IPS-18a (cell line): ENCODE measurements around the gene CIAO1.

Source experiments
- H3K27ac ChIP-seq: one replicate; pipeline ENCODE4 v1.5.1; 2013; ENCODE audit warnings: low read length
- H3K27me3 ChIP-seq: one replicate; pipeline ENCODE4 v1.6.1; 2013; ENCODE audit warnings: mild to moderate bottlenecking, low read length; ENCODE audit not compliant: control insufficient read depth, insufficient read depth
- H3K36me3 ChIP-seq: one replicate; pipeline ENCODE4 v1.6.1; 2013; ENCODE audit warnings: low read depth, low read length; ENCODE audit not compliant: control insufficient read depth
- H3K4me1 ChIP-seq: one replicate; pipeline ENCODE4 v1.6.1; 2013; ENCODE audit warnings: low read depth, low read length; ENCODE audit not compliant: control insufficient read depth
- H3K4me3 ChIP-seq: one replicate; pipeline ENCODE4 v1.5.1; 2013; ENCODE audit warnings: low read length
- H3K9ac ChIP-seq: one replicate; pipeline ENCODE4 v1.6.1; 2013; ENCODE audit warnings: mild to moderate bottlenecking, low read length, moderate library complexity
- H3K9me3 ChIP-seq: one replicate; pipeline ENCODE4 v1.6.1; 2013; ENCODE audit warnings: low read depth, low read length; ENCODE audit not compliant: control insufficient read depth

The CIAO1 gene

DNA sequence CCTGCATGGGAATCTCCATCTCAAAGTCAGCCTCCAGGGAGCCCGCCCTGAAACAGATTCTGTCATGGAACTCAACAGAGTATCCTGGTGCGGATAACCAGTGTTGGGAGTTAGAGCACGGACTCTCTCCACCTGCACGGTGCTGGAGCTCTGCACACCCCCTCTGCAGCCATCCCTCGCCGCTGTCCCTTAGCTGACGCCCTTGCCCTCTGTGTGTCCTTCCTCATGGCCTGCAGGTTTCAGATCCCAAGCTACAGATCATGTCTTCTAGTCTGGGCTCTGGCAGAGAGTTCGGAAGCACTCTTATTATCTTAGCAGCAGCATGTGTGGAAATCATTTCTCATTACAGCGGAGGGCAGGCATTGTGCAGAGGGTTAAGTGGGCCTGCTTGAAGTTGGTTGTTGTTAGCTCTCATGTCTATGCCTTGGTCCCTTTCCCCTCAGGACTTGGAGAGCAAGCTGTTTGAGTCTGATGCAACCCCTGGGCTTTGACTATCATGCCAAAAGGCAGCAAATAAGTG, 26.2 kb upstream of the CIAO1 start:
- H3K27me3 ChIP-seq = no peaks in the 10 kb centered on the region
- H3K4me3 ChIP-seq = no peak overlapping the region
- no peaks in the 10 kb centered on the region for H3K9me3 ChIP-seq
- H3K36me3 ChIP-seq = no peaks in the 10 kb centered on the region
- no peak overlapping the region for H3K27ac ChIP-seq
- no peak overlapping the region for H3K9ac ChIP-seq
- H3K4me1 ChIP-seq = no peaks in the 10 kb centered on the region

DNA sequence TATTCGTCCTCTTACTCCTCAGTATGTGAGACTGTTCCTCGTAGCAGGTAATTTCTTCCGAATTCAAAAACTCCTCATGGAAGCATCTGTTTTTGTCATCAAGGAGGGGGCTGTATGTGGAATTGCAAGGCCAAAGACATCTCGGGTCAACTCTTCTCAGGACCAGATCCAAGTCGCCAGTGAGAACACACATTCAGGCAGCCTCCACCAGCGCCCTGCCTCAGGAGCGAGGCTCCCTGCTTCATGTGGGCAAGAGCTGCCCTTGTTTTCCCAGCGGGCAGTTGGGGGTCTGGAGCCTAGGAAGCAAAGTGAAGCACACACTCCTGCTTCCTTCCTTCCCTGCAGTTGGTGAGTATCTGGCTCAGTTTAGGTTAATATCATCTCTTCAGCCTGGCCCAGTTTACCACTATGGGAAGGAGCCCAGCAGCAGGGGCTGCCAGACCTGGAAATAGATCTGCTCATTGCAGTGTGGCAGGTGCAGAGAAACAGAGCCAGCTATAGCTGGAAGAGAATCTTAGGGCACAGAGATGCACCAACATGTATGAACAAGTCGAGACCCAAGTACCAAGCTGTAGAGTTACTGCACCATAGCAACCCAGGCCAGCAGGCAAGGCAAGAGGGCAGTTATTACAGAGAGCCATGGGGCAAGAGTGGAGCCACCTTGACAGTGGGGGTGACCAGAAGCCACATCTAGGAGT, 25.5 kb upstream of the CIAO1 start:
- Histone ChIP-seq H3K9ac (no peak overlapping the region), H3K27ac (no peak overlapping the region), H3K4me3 (no peak overlapping the region)

DNA sequence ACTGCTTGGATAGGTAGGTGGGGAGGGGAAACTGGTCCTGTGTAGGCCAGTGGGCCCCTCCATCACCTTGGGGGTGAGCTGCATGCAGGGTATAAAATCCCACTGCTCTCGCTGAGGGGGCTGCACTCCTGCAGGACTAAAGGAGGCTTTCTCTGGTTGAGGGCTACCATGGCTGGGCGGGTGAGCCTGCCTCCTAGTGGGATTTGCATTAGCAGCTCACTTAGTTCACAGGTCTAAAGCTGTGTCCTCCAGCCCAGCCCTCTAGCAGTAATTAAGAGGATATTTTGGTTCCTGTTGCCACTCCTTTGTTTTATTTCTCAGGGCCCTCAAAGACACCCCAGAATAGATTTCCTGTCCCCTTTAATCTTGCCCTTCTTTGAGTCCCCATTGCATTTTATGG, 24.8 kb upstream of the CIAO1 start:
- Histone ChIP-seq H3K9ac (no peak overlapping the region), H3K4me1 (no peaks in the 10 kb centered on the region), H3K27me3 (no peaks in the 10 kb centered on the region), H3K4me3 (no peak overlapping the region), H3K36me3 (no peaks in the 10 kb centered on the region), H3K27ac (no peak overlapping the region), H3K9me3 (no peaks in the 10 kb centered on the region)

More for the DNA sequence above, 25.5 kb upstream of the CIAO1 start:
- Histone ChIP-seq H3K9me3 (no peaks in the 10 kb centered on the region), H3K36me3 (no peaks in the 10 kb centered on the region), H3K27me3 (no peaks in the 10 kb centered on the region), H3K4me1 (no peaks in the 10 kb centered on the region)

DNA sequence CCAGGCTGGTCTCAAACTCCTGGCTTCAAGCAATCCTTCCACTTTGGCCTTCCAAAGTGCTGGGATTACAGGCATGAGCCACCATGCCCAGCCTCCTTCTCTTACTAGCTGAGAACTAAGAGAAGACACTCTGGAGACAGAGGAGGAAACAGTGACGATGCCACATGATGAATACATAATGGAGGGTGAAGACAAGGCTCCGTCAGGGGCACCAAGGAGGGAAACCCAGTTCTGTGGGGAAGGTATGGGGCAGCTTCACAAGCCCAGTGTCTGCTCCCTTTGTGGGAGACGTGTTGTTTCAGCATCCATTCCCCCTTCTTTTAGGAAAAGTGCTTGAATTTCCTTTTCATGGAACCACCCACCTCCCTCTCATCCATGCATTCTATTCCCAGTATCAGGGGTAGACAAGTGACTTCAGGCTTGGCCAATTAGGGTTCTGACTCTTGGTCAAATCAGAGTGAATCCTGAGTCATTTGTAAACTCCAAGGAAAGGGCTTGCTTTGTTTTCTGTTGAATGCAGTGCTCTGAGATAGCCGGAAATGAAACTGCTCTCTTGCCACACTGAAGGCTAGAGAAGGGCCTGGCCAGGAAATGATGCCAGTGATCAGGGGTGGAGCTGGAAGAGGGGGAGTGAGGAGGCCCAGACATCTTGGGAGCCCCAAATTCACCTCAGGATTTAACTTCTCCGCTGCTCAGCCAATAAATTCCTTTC, 24.0 kb upstream of the CIAO1 start:
- no peak overlapping the region for H3K27ac ChIP-seq
- H3K9ac ChIP-seq = no peak overlapping the region
- no peaks in the 10 kb centered on the region for H3K9me3 ChIP-seq
- H3K4me1 ChIP-seq = no peaks in the 10 kb centered on the region
- H3K4me3 ChIP-seq = no peak overlapping the region
- H3K27me3 ChIP-seq = no peaks in the 10 kb centered on the region
- no peaks in the 10 kb centered on the region for H3K36me3 ChIP-seq

DNA sequence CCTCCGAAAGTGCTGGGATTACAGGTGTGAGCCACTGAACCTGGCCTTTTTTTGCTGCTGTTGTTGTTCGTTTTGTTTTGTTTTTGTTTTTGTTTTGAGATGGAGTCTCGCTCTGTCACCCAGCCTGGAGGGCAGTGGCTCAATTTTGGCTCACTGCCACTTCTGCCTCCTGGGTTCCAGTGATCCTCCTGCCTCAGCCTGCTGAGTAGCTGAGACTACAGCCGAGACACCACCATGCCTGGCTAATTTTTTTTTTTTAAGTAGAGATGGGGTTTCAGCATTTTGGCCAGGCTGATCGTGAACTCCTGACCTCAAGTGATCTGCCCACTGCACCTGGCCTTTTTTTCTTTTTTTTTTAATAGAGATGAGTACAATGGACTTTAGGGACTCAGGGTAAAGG, 22.2 kb upstream of the CIAO1 start:
- Histone ChIP-seq H3K9me3 (no peaks in the 10 kb centered on the region), H3K9ac (no peak overlapping the region), H3K36me3 (no peaks in the 10 kb centered on the region), H3K27ac (no peak overlapping the region), H3K27me3 (no peaks in the 10 kb centered on the region), H3K4me3 (no peak overlapping the region), H3K4me1 (no peaks in the 10 kb centered on the region)

DNA sequence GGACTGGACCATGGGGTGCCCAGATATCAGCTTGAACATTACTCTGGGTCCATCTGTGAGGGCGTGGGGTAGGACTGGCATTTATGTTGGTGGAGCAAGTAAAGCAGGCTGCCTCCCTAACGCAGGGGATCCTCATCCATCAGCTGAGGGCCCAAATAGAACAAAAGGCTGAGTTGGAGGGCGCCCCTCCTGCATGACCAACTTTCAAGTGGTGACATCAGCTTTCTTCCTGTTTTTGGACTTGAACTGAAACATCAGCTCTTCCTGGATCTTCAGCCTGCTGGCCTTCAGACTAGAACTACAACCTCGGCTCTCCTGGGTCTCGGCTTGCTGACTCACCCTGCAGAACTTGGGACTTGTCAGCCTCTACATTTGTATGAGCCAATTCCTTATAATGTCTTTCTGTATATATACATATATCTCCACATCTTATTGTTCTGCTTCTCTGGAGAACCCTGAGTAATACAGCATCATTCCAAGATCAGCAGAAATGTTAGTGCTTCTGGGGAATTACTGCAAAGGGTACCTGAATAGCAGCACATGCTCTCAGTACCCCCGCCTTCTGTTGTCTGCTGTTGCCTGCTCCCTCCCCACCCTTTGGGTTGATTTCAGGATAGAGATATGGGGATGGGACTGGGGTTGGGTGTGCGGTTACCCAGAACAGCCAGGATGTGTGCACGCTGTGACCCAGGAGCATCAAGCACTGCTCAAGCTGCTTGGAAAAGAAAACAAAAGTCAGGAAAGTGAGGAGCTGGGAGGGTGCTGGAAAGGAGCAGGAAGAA, 20.2 kb upstream of the CIAO1 start:
- Histone ChIP-seq H3K36me3 (no peaks in the 10 kb centered on the region), H3K9me3 (no peaks in the 10 kb centered on the region), H3K4me3 (no peak overlapping the region), H3K27ac (no peak overlapping the region), H3K4me1 (no peaks in the 10 kb centered on the region), H3K9ac (no peak overlapping the region), H3K27me3 (no peaks in the 10 kb centered on the region)

DNA sequence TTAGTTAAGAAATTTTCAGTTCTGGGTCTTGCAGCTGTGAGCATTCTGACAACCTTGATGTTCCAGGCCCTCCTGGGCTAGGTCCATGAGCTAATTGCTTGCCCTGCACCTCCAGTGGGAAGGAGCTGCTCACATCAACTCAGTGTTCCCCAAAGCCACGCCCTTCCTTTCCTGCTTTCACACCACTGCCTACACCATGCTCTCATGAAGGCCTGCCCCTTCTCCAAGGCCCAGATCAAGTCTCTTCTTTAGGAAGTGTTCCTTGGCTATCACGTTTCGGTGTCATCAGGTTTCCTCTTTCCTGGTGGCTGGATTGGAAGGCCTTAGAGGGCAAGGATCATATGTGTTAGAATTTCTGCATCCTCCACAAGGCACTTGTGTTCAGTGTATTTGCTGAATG, 19.0 kb upstream of the CIAO1 start:
- H3K9ac ChIP-seq = no peak overlapping the region
- no peak overlapping the region for H3K27ac ChIP-seq
- H3K4me1 ChIP-seq = no peaks in the 10 kb centered on the region
- peaks cover 1% of the 10 kb centered on the region for H3K36me3 ChIP-seq
- H3K27me3 ChIP-seq = no peaks in the 10 kb centered on the region
- H3K4me3 ChIP-seq = no peak overlapping the region
- no peaks in the 10 kb centered on the region for H3K9me3 ChIP-seq

DNA sequence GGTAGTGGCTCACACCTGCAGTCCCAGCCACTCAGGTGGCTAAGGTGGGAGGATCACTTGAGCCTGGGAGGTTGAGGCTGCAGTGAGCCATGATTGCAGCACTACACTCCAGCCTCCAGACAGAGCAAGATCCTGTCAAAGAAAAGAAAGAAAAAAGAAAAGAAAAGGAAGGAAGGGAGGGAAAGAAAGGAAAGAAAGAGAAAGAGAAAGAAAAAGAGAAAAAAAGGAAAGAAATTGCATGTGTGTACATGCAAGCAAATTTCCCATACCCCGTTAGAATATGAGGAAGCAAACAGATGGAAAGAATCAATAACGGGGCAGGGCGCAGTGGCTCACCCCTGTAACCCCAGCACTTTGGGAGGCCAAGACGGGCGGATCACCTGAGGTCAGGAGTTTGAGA, 18.1 kb upstream of the CIAO1 start:
- Histone ChIP-seq H3K36me3 (peaks cover 10% of the 10 kb centered on the region), H3K9ac (no peak overlapping the region), H3K27me3 (no peaks in the 10 kb centered on the region), H3K4me3 (no peak overlapping the region), H3K4me1 (no peaks in the 10 kb centered on the region), H3K27ac (no peak overlapping the region), H3K9me3 (no peaks in the 10 kb centered on the region)

DNA sequence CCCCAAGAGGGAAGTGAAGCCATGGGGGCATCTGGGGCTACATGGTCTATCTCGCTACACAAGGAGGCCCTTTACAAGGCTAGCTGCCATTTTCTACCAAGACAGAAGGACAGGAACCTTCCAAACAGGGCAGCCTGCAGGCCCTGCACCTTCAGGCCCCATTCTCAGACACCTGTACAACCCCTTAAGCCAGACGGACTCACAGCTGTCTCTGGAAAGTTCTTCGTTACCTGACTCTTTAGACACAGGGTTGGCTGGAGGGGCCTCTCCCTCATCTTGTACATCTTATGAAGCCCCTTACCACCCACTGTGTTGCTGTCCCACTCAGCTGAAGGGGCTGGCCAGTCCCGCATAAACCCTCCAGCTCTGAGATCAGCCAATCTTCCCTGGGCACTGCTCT, 17.4 kb upstream of the CIAO1 start:
- H3K36me3 ChIP-seq = peaks cover 17% of the 10 kb centered on the region
- H3K9ac ChIP-seq = no peak overlapping the region
- no peak overlapping the region for H3K27ac ChIP-seq

DNA sequence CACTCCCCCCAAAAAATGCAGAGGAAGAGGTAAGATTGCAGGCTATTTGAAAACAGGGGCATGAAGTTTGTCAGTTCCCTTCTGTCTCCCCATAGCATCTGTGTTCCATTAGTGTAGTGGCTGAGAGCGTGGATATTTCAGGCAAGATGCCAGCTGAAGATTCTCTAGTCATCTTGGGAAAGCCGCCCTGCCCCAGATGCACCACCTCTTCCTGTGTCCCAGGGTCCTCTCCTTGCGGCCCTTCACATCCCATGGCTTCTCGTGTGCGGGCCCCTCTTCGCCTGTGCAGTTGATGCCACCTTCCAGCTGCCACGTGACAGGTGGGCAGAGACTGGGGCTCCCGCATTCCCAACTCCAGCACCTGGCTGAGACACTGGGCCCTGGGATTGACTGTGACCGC, 16.4 kb upstream of the CIAO1 start:
- Histone ChIP-seq H3K9me3 (no peaks in the 10 kb centered on the region), H3K9ac (no peak overlapping the region), H3K4me1 (no peaks in the 10 kb centered on the region), H3K36me3 (peaks cover 27% of the 10 kb centered on the region), H3K4me3 (no peak overlapping the region), H3K27me3 (no peaks in the 10 kb centered on the region), H3K27ac (no peak overlapping the region)

More for the DNA sequence above, 17.4 kb upstream of the CIAO1 start:
- H3K9me3 ChIP-seq = no peaks in the 10 kb centered on the region
- no peak overlapping the region for H3K4me3 ChIP-seq
- no peaks in the 10 kb centered on the region for H3K27me3 ChIP-seq
- H3K4me1 ChIP-seq = no peaks in the 10 kb centered on the region

DNA sequence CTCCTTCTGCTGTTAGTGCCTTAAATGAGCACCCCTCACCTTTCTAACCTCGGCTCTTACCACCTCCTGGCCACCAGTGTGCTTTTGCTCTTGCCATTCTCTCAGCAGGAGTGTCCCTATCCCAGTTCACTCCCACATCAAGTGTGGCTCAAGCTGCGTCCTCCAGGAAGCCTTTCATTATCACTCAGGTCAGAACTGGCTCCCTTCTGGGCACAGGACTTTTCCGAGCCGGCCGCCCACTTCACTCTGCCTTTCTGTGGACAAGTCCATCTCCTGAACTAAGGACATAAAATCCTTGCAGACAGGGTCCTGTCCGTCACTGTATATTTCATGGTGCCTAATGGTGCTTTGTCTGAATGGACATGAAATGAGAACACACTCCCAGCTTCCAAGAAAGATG, 15.8 kb upstream of the CIAO1 start:
- Histone ChIP-seq H3K27me3 (no peaks in the 10 kb centered on the region), H3K9me3 (no peaks in the 10 kb centered on the region), H3K27ac (no peak overlapping the region), H3K9ac (no peak overlapping the region), H3K4me3 (no peak overlapping the region), H3K4me1 (no peaks in the 10 kb centered on the region), H3K36me3 (peaks cover 28% of the 10 kb centered on the region)
